Upper lobe of left lung (tissue), 4 donors: ENCODE measurements around the gene SDK1.

ENCODE experiments used
- POLR2A ChIP-seq, 4 donors: fragments of 450-650 bp; IDR thresholded peaks; one replicate each; pipeline ENCODE4 v1.5.1; 2016 to 2017; ENCODE audit warnings: antibody characterized with exemption in 4 of 4, mild to moderate bottlenecking in 2 of 4
- POLR2AphosphoS5 ChIP-seq, 2 donors: sonication (generic); formaldehyde crosslinking; IDR thresholded peaks; one replicate each; pipeline ENCODE4 v1.5.1; 2017; ENCODE audit warnings: antibody characterized with exemption in 2 of 2
- TF ChIP-seq, protein P1 (sequence below), 6 experiments: fragments of 450-650 bp in 4 of 6; fragments of 200-600 bp in 2 of 6; sonication (generic) in 2 of 6; IDR thresholded peaks; one replicate each; pipeline ENCODE4 v1.5.1; 2016 to 2019; ENCODE audit warnings: antibody characterized with exemption in 6 of 6

DNA sequence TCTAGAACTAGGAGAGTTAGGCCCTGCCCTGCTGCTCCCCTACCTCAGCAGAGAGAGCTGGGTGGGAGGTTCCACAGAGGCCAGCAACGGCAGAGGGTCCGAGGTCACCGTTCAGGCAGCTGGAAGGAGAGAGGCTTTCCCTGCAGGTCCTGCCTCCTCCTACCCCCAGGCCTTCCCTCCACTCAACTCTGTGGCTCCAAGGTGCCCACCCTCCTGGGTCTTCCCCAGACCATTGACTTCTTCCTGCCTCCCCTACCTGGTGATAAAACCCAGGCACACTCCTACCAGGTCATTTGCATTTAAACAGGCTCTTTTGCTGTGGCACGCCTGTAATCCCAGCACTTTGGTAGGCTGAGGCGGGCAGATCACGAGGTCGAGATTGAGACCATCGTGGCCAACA is 865.8 kb downstream of the SDK1 start:
- TF ChIP-seq POLR2AphosphoS5 (IDR thresholded peaks at IDR 0.05) (no peak), POLR2A (IDR thresholded peaks at IDR 0.05) (no peak)
- TF ChIP-seq, protein P1, sequence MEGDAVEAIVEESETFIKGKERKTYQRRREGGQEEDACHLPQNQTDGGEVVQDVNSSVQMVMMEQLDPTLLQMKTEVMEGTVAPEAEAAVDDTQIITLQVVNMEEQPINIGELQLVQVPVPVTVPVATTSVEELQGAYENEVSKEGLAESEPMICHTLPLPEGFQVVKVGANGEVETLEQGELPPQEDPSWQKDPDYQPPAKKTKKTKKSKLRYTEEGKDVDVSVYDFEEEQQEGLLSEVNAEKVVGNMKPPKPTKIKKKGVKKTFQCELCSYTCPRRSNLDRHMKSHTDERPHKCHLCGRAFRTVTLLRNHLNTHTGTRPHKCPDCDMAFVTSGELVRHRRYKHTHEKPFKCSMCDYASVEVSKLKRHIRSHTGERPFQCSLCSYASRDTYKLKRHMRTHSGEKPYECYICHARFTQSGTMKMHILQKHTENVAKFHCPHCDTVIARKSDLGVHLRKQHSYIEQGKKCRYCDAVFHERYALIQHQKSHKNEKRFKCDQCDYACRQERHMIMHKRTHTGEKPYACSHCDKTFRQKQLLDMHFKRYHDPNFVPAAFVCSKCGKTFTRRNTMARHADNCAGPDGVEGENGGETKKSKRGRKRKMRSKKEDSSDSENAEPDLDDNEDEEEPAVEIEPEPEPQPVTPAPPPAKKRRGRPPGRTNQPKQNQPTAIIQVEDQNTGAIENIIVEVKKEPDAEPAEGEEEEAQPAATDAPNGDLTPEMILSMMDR (IDR thresholded peaks at IDR 0.05): no peak
